GM23248 (cell line): ENCODE measurements around the gene PPFIA2.

Experiments
- EZH2 ChIP-seq: fragments of 200-600 bp; sonication (generic); IDR thresholded peaks from 2 replicates; pipeline ENCODE4 v1.6.1; 2018; ENCODE audit warnings: antibody characterized with exemption, mild to moderate bottlenecking; ENCODE audit not compliant: insufficient read depth, poor library complexity, severe bottlenecking
- EZH2phosphoT487 ChIP-seq: fragments of 200-600 bp; sonication (generic); IDR thresholded peaks from 2 replicates; pipeline ENCODE4 v1.6.1; 2018; ENCODE audit warnings: antibody characterized with exemption, moderate library complexity, mild to moderate bottlenecking, low read depth; ENCODE audit not compliant: insufficient read depth

- TF ChIP-seq EZH2 (no peak), EZH2phosphoT487 (no peak)
Measured at GRCh38 chr12:81417056-81417455, 342.1 kb downstream of the PPFIA2 start.
